H9 (cell line): ENCODE measurements around the gene CEP152. TPM values are rescaled to one million over a fixed set of nuclear protein-coding genes. Genes with fewer than 3 reads are reported as not detected.

Source experiments
- DNase-seq: peaks from one replicate; pipeline ENCODE4 v3.0.0-alpha.2; 2017
- H2AFZ ChIP-seq: one replicate; pipeline ENCODE4 v1.6.1; 2013; ENCODE audit warnings: mild to moderate bottlenecking, low read length, control low read depth, moderate library complexity
- H2AK5ac ChIP-seq: 2 replicates; pipeline ENCODE4 v1.6.1; 2013; ENCODE audit warnings: low read length, control low read depth, mixed read lengths; ENCODE audit not compliant: insufficient read length
- H2BK120ac ChIP-seq: one replicate; pipeline ENCODE4 v1.6.1; 2013; ENCODE audit warnings: low read depth, mild to moderate bottlenecking, low read length, control low read depth, inconsistent platforms; ENCODE audit not compliant: poor library complexity, severe bottlenecking
- H2BK12ac ChIP-seq: 2 replicates; pipeline ENCODE4 v1.6.1; 2013; ENCODE audit warnings: low read length, control low read depth, mixed read lengths, low read depth; ENCODE audit not compliant: insufficient read length
- H2BK15ac ChIP-seq: 2 replicates; pipeline ENCODE4 v1.6.1; 2013; ENCODE audit warnings: low read depth, low read length, control low read depth
- H2BK20ac ChIP-seq: one replicate; pipeline ENCODE4 v1.6.1; 2013; ENCODE audit warnings: low read depth, mild to moderate bottlenecking, low read length, control low read depth, inconsistent platforms; ENCODE audit not compliant: poor library complexity, severe bottlenecking
- H2BK5ac ChIP-seq: 2 replicates; pipeline ENCODE4 v1.6.1; 2013; ENCODE audit warnings: low read length, control low read depth, mixed read lengths; ENCODE audit not compliant: insufficient read length
- H3K14ac ChIP-seq: 2 replicates; pipeline ENCODE4 v1.6.1; 2013; ENCODE audit warnings: low read length, control low read depth; ENCODE audit not compliant: insufficient read depth
- H3K18ac ChIP-seq: 2 replicates; pipeline ENCODE4 v1.6.1; 2013; ENCODE audit warnings: low read depth, mild to moderate bottlenecking, mixed read lengths, low read length, control low read depth; ENCODE audit not compliant: insufficient read length
- H3K23ac ChIP-seq: 2 replicates; pipeline ENCODE4 v1.6.1; 2013; ENCODE audit warnings: low read length, control low read depth, mixed read lengths, low read depth; ENCODE audit not compliant: insufficient read length
- H3K23me2 ChIP-seq: 2 replicates; pipeline ENCODE4 v1.6.1; 2013; ENCODE audit warnings: low read depth, mild to moderate bottlenecking, mixed read lengths, low read length, control low read depth; ENCODE audit not compliant: insufficient read length, poor library complexity, severe bottlenecking
- H3K27ac ChIP-seq: 2 replicates; pipeline ENCODE4 v1.5.1; 2013; ENCODE audit warnings: low read length, control low read depth, mixed read lengths, low read depth; ENCODE audit not compliant: insufficient read length
- H3K27me3 ChIP-seq: 2 replicates; pipeline ENCODE4 v1.6.1; 2013; ENCODE audit warnings: low read length, control low read depth, inconsistent platforms; ENCODE audit not compliant: insufficient read depth
- H3K4ac ChIP-seq: 2 replicates; pipeline ENCODE4 v1.6.1; 2013; ENCODE audit warnings: low read depth, mild to moderate bottlenecking, control low read depth, inconsistent platforms, low read length, moderate library complexity
- H3K4me1 ChIP-seq: 2 replicates; pipeline ENCODE4 v1.6.1; 2013; ENCODE audit warnings: low read length, control low read depth, inconsistent platforms; ENCODE audit not compliant: insufficient read depth
- H3K4me2 ChIP-seq: 2 replicates; pipeline ENCODE4 v1.6.1; 2013; ENCODE audit warnings: low read length, control low read depth, mixed read lengths; ENCODE audit not compliant: insufficient read length, insufficient read depth
- H3K56ac ChIP-seq: 2 replicates; pipeline ENCODE4 v1.6.1; 2013; ENCODE audit warnings: low read depth, mild to moderate bottlenecking, mixed read lengths, low read length, control low read depth; ENCODE audit not compliant: insufficient read length
- H3K79me1 ChIP-seq: 2 replicates; pipeline ENCODE4 v1.6.1; 2013; ENCODE audit warnings: low read depth, mild to moderate bottlenecking, moderate library complexity, low read length, control low read depth, inconsistent platforms; ENCODE audit not compliant: insufficient read depth, poor library complexity, severe bottlenecking
- H3K79me2 ChIP-seq: 2 replicates; pipeline ENCODE4 v1.6.1; 2013; ENCODE audit warnings: low read length, control low read depth, inconsistent platforms; ENCODE audit not compliant: insufficient read depth
- H3K9ac ChIP-seq: 2 replicates; pipeline ENCODE4 v1.6.1; 2013; ENCODE audit warnings: low read length, control low read depth, mixed read lengths; ENCODE audit not compliant: insufficient read length; ENCODE audit errors: extremely low read depth
- H3K9me3 ChIP-seq: one replicate; pipeline ENCODE4 v1.6.1; 2013; ENCODE audit warnings: low read depth, low read length, inconsistent platforms; ENCODE audit not compliant: control insufficient read depth
- H3T11ph ChIP-seq: one replicate; pipeline ENCODE4 v1.6.1; 2013; ENCODE audit warnings: mild to moderate bottlenecking, low read length, control low read depth, inconsistent platforms
- H4K20me1 ChIP-seq: one replicate; pipeline ENCODE4 v1.6.1; 2013; ENCODE audit not compliant: control insufficient read depth, insufficient read length, insufficient read depth
- H4K5ac ChIP-seq: 2 replicates; pipeline ENCODE4 v1.6.1; 2013; ENCODE audit warnings: low read depth, mild to moderate bottlenecking, mixed read lengths, low read length, control low read depth; ENCODE audit not compliant: insufficient read length
- H4K8ac ChIP-seq: replicated peaks from 2 replicates; pipeline ENCODE4 v1.6.1; 2013; ENCODE audit warnings: low read length, control low read depth, mixed read lengths, low read depth; ENCODE audit not compliant: insufficient read length
- H4K91ac ChIP-seq: 2 replicates; pipeline ENCODE4 v1.6.1; 2013; ENCODE audit warnings: low read depth, mild to moderate bottlenecking, moderate library complexity, mixed read lengths, low read length, control low read depth; ENCODE audit not compliant: insufficient read length
- H3K27ac Mint-ChIP-seq, 3 experiments: 2 replicates in 2 of 3; 3 replicates in 1 of 3; pipeline ENCODE4 v1.8.0; 2020 to 2021; ENCODE audit warnings: mixed read lengths in 3 of 3, mild to moderate bottlenecking in 1 of 3, moderate library complexity in 1 of 3
- H3K27me3 Mint-ChIP-seq: 2 replicates; pipeline ENCODE4 v1.8.0; 2021; ENCODE audit warnings: low read depth, mild to moderate bottlenecking, moderate library complexity, mixed read lengths
- H3K36me3 Mint-ChIP-seq, 3 experiments: 2 replicates in 2 of 3; 3 replicates in 1 of 3; pipeline ENCODE4 v1.8.0; 2020 to 2021; ENCODE audit warnings: low read depth in 3 of 3, mixed read lengths in 3 of 3; ENCODE audit not compliant: insufficient read depth in 1 of 3
- H3K4me1 Mint-ChIP-seq, 2 experiments: 2 replicates each; pipeline ENCODE4 v1.8.0; 2020; ENCODE audit warnings: mixed read lengths in 2 of 2
- H3K4me3 Mint-ChIP-seq, 2 experiments: 2 replicates in 1 of 2; 3 replicates in 1 of 2; pipeline ENCODE4 v1.8.0; 2020 to 2021; ENCODE audit warnings: mild to moderate bottlenecking in 2 of 2, mixed read lengths in 2 of 2, moderate library complexity in 1 of 2
- H3K9me3 Mint-ChIP-seq, 2 experiments: 2 replicates in 1 of 2; 3 replicates in 1 of 2; pipeline ENCODE4 v1.8.0; 2020; ENCODE audit warnings: mild to moderate bottlenecking in 2 of 2, mixed read lengths in 2 of 2, moderate library complexity in 1 of 2
- total RNA-seq: library from RNA; stranded (reverse); gene quantifications from 2 replicates; pipeline ENCODE4 v1.2.1, GENCODE V29; 2021
- TF ChIP-seq, protein P1 (sequence below): fragments of 200-600 bp; sonication (generic); conservative IDR thresholded peaks from 3 replicates; pipeline ENCODE4 v1.8.0; 2021; ENCODE audit warnings: antibody characterized with exemption, mild to moderate bottlenecking

Gene CEP152
- total RNA-seq, 1 experiment from 2014 or later = 10.9 TPM

GRCh38 chr15:48833526-48834239 lies 22.8 kb upstream of the CEP152 start:
- no peaks in the 10 kb centered on the region for H3K23me2 ChIP-seq

More at GRCh38 chr15:48833526-48834239, 22.8 kb upstream of the CEP152 start:
- H2BK120ac ChIP-seq = no peak overlapping the region
- no peak overlapping the region for H4K8ac ChIP-seq
- Mint-ChIP-seq H3K4me3 (no peak overlapping the region), H3K36me3 (no peaks in the 10 kb centered on the region), H3K27me3 (no peaks in the 10 kb centered on the region; the same call in 1 of the 2 replicates), H3K4me1 (0 out of 4 replicates have a peak, but pooled peaks cover 0 to 3% of the 10 kb centered on the region in 2 experiments), H3K9me3 (no peaks in the 10 kb centered on the region), H3K27ac (no peak overlapping the region)
- H3K56ac ChIP-seq = no peak overlapping the region
- no peak overlapping the region for H3K14ac ChIP-seq
- no peak overlapping the region for H3K18ac ChIP-seq
- no peaks in the 10 kb centered on the region for H3K4me1 ChIP-seq
- no peak overlapping the region for H3K9ac ChIP-seq
- no peak overlapping the region for H3K4ac ChIP-seq
- H2BK12ac ChIP-seq = no peak overlapping the region
- H4K5ac ChIP-seq = no peak overlapping the region
- no peak overlapping the region for H2BK5ac ChIP-seq
- H2AK5ac ChIP-seq = no peak overlapping the region
- H4K91ac ChIP-seq = no peak overlapping the region
- no peak overlapping the region for H2AFZ ChIP-seq
- H3K4me2 ChIP-seq = no peak overlapping the region
- no peak overlapping the region for H3T11ph ChIP-seq
- H3K79me2 ChIP-seq = no peaks in the 10 kb centered on the region
- no peaks in the 10 kb centered on the region for H4K20me1 ChIP-seq
- TF ChIP-seq, protein P1, sequence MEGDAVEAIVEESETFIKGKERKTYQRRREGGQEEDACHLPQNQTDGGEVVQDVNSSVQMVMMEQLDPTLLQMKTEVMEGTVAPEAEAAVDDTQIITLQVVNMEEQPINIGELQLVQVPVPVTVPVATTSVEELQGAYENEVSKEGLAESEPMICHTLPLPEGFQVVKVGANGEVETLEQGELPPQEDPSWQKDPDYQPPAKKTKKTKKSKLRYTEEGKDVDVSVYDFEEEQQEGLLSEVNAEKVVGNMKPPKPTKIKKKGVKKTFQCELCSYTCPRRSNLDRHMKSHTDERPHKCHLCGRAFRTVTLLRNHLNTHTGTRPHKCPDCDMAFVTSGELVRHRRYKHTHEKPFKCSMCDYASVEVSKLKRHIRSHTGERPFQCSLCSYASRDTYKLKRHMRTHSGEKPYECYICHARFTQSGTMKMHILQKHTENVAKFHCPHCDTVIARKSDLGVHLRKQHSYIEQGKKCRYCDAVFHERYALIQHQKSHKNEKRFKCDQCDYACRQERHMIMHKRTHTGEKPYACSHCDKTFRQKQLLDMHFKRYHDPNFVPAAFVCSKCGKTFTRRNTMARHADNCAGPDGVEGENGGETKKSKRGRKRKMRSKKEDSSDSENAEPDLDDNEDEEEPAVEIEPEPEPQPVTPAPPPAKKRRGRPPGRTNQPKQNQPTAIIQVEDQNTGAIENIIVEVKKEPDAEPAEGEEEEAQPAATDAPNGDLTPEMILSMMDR = no peak
- H3K27me3 ChIP-seq = no peaks in the 10 kb centered on the region
- no peak overlapping the region for H2BK15ac ChIP-seq
- H3K27ac ChIP-seq = no peak overlapping the region
- no peaks in the 10 kb centered on the region for H3K79me1 ChIP-seq
- H2BK20ac ChIP-seq = no peak overlapping the region
- no peak for DNase-seq
- no peaks in the 10 kb centered on the region for H3K9me3 ChIP-seq
- no peak overlapping the region for H3K23ac ChIP-seq
